HUDEP-2 (cell line): Measurements from ENCODE around the gene FOXRED1.
A peak's percentile ranks its signal among the peaks of the same experiment; 100 is the strongest.
"Not testable (repeated sequence)": the region's sequence is repeated elsewhere in the genome, so short reads cannot be mapped to it uniquely, and the experiment has no call there.

Experiments used
- DNase-seq, 76 experiments: peaks; one replicate each; lab custom pipeline; 2025; ENCODE audit not compliant: unreplicated experiment in 76 of 76; lab: John Stamatoyannopoulos, UW

The FOXRED1 gene

DNA sequence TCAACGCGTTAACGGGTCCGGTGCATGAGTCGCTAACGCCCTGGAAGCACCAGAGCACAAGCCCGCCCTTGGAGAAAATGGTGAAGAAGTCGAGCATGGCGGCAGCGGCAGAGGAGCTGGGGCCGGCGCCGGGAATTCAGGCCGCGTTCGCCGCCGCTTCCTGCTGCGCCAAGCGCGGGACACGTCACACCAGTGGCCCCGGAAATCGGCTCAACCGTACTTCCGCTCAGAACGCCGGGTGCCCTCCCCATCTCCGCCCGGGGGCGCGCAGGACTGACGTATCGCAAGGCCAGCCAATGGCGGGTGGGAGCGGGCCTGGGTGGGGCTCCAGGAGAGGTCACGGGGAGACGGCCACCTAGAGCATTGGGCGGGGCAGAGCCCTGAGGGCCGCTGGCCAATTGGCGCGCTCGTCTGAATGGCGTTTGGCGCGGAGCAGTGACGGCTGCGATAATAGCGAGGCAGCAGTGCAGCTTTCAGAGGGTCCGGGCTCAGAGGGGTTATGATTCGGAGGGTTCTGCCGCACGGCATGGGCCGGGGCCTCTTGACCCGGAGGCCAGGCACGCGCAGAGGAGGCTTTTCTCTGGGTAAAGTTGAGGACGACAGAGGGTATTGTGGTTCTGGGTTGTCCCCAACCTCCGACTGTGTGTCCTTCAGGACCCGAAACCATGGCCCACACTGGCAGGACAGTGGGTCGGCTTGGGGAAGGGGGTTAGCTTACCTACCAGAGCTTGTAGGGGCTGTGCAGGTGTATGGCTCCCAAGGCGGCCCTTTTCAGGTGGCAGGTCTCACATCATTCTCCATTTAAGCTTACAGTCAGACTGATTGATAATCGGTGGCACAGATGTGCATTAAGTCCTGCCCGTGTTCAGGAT is at the start of gene FOXRED1, which contains the start of gene SRPRA:
TSS of gene FOXRED1 (plus strand) at position 447 of the 872 bp plus-strand sequence. CDS start at position 500, 53 bp downstream.
TSS of gene SRPRA (minus strand) at position 188 of the 872 bp plus-strand sequence. CDS start at position 97, 91 bp downstream.
- DNase-seq: peak in 75 of 76 experiments; percentile 34 to 99 (median 98)

DNA sequence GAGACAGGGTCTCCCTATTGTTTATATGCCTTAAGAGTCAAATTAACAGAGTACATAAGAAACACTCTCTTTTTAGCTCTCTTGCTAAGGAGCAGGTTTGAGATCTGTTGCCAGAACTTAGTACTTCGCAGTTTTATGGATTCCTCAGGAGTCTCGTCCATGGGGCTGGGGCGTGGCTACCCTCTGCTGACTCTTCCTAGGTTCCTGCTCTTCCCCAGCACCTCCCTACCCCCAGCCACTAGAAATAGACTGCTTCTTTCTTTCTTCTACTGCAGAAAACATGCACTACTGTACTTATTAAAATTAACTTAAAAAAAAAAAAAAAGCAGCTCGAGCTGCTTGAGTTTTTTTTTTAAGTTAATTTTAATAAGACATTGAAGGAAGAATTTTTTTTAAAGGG is 49.4 kb upstream of the FOXRED1 start:
- no peak for DNase-seq

DNA sequence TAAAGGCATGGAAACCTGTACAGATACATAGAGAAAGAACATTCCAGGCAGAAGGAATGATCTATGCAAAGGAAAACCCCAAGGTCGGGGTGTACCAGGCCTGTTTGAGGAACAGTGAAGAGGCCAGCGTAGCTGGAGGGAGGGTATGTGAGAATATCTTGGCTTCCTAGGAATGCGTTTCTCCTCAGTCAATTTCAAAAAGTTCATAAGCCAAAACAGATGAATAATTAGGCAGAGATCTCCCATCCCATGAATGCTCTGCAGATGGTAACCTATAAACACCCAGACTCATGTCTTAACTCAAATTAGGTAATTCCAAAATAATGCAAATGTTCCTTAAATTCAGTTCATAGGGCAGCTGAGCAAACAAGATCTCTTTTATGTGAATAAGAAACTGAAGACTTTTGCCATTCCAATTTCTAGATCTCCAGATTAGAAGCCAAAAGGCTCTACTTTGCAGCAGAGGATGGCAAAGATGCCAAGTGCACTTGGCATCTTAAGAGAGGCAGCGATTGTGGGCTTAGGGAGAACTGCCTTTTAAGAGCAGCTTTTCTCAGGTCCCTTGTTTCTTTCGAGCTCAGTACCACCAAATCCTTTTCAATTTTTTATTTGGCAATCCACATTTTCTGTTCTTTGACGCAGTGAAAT is 44.2 kb upstream of the FOXRED1 start:
- DNase-seq: no peak

DNA sequence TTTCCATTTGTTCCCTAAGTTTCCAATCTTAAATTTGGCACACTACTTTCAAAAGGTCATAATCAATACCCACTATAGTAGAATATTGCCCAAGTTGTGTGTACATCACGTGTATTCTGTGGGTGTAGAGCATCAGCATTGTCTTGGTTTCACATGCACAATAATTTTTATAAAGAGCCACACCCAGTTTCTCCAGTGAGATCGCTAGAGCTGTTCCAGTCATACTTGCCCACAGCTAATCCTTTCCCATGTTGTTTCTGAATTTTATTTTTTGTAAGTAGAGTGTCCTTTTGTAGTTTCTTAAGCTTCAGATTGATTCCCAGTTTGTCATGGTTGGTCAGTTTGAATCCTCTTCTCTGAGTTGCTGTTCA is 43.7 kb upstream of the FOXRED1 start:
- DNase-seq: no peak

DNA sequence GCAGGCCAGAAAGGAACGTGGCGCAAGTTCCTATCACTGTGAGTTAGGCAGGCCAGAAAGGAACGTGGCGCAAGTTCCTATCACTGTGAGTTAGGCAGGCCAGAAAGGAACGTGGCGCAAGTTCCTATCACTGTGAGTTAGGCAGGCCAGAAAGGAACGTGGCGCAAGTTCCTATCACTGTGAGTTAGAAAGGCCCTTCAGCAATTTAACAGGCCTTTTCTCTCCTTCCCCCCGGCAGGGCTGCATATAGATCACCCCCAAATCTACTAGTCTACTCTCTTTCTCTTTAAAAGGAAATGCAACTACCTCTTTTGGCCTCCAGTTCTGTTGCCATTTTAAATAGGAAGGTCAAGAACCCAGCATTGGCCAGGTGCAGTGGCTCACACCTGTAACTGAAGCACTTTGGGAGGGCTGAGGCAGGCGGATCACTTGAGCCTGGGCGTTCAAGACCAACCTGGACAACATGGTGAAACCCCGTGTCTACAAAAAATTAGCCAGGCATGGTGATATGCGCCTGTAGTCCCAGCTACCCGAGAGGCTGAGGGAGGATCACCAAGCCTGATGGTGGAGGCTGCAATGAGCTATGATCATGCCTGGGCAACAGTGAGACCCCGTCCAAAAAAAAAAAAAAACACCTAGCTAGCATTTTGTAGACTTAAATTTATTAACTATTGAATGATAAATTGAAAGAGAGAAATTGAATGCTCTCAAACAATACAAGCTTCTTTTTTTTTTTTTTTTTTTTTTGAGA is 42.4 kb upstream of the FOXRED1 start:
- DNase-seq: no peak

DNA sequence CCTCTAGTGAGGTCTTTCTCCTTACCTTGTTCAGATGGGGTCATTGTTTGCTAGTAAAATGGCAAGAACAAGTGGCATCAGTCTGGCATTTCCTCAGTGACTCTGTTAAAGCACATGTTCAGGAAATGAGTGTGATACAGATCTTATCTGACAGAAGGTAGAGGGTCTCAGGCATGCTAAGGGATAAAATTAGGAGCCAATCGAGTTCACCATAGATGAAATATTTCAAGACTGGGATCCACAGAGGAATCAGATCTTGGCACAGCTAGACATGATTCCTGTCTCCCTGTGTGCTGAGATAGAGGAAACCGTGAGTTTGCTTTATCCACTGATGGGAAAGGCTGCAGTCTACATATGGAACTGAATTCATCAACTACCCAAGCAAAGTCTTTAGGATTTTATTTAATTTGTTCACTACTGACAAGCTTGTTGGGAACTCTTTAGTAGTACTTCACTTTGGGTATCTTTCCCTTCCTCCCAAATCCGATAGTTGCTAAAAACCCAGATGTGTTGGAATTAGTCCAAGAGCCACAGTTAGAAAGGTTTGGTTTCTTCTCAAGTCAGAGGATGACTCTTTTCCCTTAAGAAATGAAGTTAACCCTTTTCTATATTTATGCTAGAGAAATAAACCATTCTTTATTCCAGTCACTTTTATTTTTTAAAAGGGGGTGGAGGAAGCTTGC is 39.0 kb upstream of the FOXRED1 start:
- no peak for DNase-seq

DNA sequence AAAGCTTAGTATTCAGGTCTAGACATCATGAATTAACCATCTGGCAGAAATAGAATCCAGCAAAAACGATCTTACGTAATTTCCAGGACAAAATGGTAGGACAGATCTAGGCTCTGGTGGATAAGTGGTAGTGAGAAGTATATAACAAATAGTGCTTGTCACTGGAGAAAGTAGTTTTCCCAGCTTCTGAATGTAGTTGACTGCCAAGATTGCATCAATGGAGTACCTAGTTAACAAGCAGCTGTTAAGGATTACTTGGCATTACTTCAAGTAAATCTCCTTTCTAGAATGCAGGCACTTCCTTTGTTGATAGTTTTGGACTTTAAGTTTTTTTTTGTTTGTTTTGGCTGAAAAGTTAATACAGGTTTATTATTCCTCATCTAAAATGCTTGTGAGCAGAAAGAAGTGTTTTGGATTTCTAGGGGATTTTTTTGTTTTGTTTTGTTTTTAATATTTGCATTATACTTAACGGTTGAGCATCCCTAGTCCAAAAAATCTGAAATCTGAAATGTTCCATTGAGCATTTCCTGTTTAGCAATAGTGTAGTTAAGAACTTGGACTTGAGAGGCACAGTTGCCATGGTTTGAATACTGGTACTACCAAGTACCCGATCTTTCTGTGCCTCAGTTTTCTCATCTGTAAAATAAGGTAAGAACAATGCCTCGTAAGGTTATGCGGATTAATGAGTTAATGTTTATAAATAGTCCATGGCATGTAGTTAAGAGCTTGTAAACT is 37.1 kb upstream of the FOXRED1 start:
- no peak for DNase-seq

DNA sequence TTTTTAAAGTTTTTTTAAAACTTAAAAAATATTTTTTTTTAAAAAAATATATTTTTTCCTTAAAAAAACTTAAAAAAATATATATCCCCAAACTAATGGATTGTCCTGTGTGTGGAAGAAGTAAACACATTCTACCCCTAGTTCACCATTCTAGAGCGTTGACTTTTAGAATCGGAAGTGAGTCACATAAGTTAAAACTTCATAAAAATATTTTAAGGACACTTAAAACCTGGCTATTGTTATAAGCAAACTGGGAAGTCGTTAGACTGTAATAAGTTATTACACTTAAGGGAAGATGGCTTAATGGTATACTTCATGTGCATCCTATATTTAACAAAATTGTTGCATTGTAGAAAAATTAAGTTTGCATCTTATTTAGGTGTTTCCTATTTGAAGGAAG is 36.3 kb upstream of the FOXRED1 start:
- no peak for DNase-seq

DNA sequence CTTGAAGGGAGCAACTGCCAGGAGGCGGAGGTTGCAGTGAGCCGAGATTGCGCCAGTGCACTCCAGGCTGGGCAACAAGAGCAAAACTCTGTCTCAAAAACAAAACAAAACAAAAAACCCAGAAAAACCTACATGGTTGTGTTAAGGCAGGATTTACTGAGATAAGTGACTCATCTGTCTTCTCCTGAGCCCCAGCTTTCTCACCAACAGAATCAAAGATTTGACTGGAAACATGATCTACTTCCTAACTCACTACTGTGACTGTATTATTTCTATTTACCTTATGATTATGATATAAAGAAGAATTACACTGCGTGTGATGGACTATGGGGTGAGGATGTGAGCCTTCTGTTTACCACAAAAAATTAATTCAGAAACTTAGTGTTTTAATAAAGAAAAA is 35.6 kb upstream of the FOXRED1 start:
- no peak for DNase-seq

DNA sequence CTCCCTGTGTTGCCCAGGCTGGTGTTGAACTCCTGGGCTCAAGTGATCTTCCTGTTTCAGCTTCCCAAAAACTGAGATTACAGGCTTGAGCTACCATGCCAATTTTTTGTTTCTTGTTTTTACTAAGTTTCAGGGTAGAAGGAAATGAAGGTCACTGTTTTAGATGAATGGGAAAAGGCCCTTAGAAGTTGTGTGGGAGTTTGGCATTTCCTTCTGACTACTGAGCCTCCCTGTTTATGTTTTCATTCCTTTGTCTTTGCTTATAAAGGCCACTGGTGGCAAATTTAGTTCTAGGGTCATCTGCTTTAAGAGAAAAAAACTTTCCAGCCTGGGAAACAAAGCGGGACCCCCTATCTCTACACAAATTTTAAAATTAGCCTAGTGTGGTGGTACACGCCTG is 22.3 kb upstream of the FOXRED1 start:
- DNase-seq: no peak

DNA sequence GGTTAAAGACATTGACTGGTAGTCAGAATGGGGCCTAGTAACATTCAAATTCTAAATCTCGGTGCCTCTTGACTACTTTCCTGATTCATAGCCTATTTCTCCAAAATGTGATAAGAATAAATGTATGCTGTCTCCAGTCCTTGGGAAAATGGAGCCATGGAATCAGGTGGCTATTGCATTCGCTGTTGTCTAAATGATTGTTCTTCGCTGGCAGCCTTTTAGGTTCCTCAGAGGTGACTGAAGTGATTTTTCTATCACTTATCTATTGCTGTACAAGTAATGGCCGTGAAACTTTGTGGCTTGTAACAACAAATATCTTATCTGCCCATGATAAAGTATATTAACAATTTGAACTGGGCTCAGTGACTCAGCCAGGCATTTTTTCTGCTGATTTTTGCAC is 15.7 kb upstream of the FOXRED1 start:
- no peak for DNase-seq

DNA sequence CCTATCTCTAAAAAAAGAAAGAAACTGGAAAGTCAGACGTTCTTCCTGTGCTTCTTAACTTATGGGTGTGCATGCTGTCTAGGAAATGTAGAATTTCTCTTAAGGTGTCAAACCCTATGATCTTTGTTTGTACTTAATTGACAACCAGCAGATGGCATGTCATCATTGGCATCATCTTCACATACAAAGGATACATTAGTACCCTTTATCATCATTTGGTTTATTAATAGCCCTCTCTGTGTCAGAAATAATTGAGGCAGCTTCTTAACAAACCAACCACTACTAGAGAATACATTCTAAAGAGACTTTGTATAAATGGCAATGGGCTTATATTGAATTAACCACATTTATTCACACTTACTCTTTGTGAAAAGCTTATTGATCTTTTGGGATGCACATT is 14.1 kb upstream of the FOXRED1 start:
- no peak for DNase-seq

DNA sequence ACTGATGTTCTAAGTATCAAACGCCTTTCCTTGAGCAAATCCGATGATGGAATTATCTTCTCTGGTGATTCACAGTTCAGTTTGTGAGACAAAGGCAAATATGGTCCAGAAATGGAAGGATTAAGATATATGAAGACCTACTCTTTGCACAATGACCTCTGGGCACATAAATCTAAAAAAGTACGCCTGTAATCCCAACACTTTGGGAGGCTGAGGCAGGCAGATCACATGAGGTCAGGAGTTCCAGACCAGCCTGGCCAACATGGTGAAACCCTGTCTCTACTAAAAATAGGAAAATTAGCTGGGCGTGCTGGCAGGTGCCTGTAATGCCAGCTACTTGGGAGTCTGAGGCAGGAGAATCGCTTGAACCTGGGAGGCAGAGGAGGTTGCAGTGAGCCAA is 13.4 kb upstream of the FOXRED1 start:
- not testable (repeated sequence) for DNase-seq

DNA sequence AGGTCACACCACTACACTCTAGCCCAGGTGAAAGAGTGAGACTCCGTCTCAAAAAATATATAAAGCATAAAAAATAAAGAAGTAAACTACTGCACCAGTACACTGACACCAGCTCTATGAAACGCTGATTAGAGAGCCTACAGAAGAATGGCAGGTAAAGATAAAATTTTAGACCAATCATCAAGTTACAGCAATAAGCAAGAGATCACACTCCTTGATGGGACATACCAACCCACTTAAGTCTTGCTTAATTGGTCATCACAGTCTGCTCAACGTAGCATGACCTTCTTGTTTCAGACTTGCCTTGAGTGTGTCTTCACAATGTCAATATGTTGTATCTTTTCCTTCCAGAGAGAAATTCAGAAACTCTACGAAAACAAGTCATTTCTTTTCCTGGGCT is 12.7 kb upstream of the FOXRED1 start:
- no peak for DNase-seq

DNA sequence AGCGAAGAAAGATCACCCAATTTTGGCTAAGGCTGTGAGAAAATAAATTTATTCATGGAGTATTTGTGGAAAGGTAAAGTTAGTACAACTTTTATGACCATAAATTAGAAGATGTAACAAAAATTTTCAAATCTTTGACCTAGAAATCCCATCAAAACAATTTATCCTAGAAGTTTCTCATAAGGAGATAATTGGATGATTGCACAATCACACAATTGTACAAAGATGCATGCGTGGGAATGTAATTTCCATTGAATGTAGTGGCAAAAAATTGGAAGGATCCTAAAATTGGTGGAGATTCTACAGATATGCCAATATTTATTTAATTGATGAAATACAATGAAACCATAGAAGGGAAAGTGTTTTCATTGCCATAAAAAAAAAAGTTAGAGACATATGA is 11.8 kb upstream of the FOXRED1 start:
- no peak for DNase-seq

DNA sequence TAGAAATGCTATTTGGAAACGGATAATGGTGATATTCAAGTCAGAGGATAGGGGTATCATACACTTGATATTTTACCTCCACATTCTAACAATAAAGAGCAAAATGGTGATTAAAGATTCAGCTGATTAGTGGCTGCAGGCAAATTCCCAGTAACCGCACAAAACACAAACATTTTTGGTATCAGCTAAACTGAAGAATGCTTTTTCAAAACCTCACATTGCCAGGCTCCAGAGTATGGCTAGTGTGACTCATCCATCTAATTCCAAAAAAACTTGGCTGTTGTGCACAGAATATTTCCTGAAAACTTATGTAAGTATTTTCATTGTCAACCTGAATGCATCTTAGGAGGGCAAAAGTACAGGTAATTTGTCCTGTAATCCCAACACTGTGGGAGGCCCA is 11.2 kb upstream of the FOXRED1 start:
- DNase-seq: no peak

DNA sequence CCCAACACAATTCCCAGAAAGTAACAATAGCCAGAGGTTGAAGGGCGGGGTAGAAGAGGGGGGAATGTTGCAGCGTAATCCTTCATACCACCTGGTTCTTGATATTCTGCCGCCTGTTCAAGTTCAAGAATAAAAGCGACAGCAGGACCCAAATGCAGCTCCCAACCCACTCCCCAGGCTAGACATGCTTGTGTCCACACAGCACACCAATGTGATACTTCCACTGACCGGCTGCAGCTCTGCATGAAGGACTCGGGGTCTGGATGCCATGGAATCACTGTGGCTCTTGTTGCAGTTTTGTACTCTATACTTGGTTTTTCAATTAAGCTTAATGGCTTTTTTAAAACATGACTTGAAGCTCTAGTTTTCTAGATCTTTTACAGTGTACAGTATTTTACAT is 6.7 kb upstream of the FOXRED1 start:
- no peak for DNase-seq

DNA sequence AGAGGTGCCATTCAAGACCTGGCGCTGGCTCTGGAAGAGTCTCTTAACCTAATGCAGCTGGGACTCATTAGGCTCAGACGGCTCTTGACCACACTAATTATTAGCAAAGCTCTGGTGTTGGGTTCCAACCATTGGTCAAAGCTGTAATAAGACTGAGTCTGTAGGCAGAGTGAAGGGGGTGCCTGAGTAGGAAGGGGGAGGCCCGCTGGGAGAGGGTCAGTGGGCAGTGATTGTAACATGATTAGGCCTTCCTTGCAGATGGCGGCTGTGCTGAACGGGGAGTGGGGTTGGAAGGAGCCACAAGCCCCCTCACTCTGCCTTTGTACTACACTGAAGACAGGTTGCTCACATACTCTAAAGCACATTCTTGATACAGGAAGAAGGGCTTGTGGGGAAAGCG is 5.5 kb upstream of the FOXRED1 start:
- DNase-seq: no peak

DNA sequence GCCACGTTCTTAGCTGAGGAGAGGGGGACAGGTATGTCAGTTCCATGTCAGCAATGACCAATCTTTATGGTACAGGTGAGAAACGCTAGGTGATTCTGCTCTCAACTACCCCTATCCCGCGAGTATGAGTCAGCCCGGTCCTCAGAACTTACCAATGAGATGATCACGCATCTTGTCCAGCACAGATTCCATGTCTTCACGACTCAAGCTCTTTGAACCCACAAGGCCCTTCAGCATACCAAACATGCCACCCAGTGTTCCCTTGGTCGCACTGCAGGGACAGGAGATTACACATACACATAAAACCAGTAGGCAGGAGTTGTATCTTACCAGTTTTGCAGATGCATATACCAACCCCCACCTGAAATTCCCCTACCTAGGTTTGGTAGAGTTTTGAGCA is 3.1 kb upstream of the FOXRED1 start:
- no peak for DNase-seq

DNA sequence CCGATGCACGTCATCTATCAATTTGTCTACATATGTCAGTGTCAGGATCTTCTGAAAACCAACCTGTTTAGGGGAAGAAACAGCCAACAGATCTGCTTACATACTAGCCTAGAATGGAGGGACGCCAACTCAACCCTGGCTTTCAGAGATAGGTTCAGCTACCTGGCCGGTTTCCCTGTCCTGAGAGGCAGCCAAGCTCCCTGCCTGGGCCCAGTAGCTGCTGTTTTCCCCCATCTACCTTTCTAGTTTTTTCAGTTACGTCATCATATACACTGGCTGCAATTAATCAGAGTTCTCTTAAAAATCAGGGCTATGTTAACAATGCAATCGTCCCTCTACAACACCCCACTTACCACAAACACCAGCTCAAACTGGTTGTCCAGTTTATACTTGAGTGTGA is 1.3 kb upstream of the FOXRED1 start:
- no peak for DNase-seq
